HepG2 (cell line): ENCODE measurements around the gene PTS. TPM values are rescaled to one million over a fixed set of nuclear protein-coding genes. Genes with fewer than 3 reads are reported as not detected.

Source experiments
- ETV6 ChIP-seq: sonication (generic); formaldehyde crosslinking; conservative IDR thresholded peaks from 2 replicates; pipeline ENCODE4 v1.4.0; 2020; ENCODE audit warnings: missing genetic modification reagents
- FOXA1 ChIP-seq, 2 experiments: fragments of 450-650 bp in 1 of 2; sonication (generic) in 1 of 2; formaldehyde crosslinking in 1 of 2; IDR thresholded peaks; 2 replicates each; pipeline versions ENCODE4 v1.4.0 to v1.6.1; 2016 to 2020; ENCODE audit warnings: missing genetic modification reagents in 1 of 2
- GFI1 ChIP-seq: sonication (generic); formaldehyde crosslinking; IDR thresholded peaks from 2 replicates; pipeline ENCODE4 v1.5.0; 2020; ENCODE audit warnings: missing genetic modification reagents, mild to moderate bottlenecking, borderline replicate concordance
- HDAC6 ChIP-seq: fragments of 200-600 bp; sonication (generic); IDR thresholded peaks from 2 replicates; pipeline ENCODE4 v1.7.0; 2017; ENCODE audit warnings: mild to moderate bottlenecking, antibody characterized with exemption, low read length, low read depth
- HOXA9 ChIP-seq: sonication (generic); formaldehyde crosslinking; IDR thresholded peaks from 2 replicates; pipeline ENCODE4 v1.8.1; 2022; ENCODE audit warnings: missing genetic modification reagents, mild to moderate bottlenecking, moderate library complexity, borderline replicate concordance
- MBD4 ChIP-seq: IDR thresholded peaks from 2 replicates; pipeline ENCODE4 v1.6.1; 2012; ENCODE audit warnings: low read length, inconsistent platforms, borderline replicate concordance
- NR2C2 ChIP-seq: sonication (generic); formaldehyde crosslinking; IDR thresholded peaks from 2 replicates; pipeline ENCODE4 v1.4.0; 2020; ENCODE audit warnings: missing genetic modification reagents, mild to moderate bottlenecking, moderate library complexity, borderline replicate concordance
- PAF1 ChIP-seq: IDR thresholded peaks from 2 replicates; pipeline ENCODE4 v1.6.1; 2016; ENCODE audit warnings: missing genetic modification reagents, missing compliant biosample characterization
- PAWR ChIP-seq: sonication (generic); formaldehyde crosslinking; IDR thresholded peaks from 2 replicates; pipeline ENCODE4 v1.4.0; 2020; ENCODE audit warnings: missing genetic modification reagents, mild to moderate bottlenecking, borderline replicate concordance
- PPARG ChIP-seq: conservative IDR thresholded peaks from 2 replicates; pipeline ENCODE4 v1.6.1; 2016; ENCODE audit warnings: missing biosample characterization, missing genetic modification reagents
- RFXAP ChIP-seq: sonication (generic); formaldehyde crosslinking; IDR thresholded peaks from 2 replicates; pipeline ENCODE4 v1.4.0; 2020; ENCODE audit warnings: missing genetic modification reagents, borderline replicate concordance
- RXRB ChIP-seq: IDR thresholded peaks from 2 replicates; pipeline ENCODE4 v1.6.1; 2016; ENCODE audit warnings: borderline replicate concordance, missing genetic modification reagents, missing compliant biosample characterization
- SRY ChIP-seq: sonication (generic); formaldehyde crosslinking; IDR thresholded peaks from 2 replicates; pipeline ENCODE4 v1.8.0; 2022; ENCODE audit warnings: mild to moderate bottlenecking, missing genetic modification reagents
- TCF12 ChIP-seq, 2 experiments: fragments of 450-650 bp in 1 of 2; sonication (generic) in 1 of 2; formaldehyde crosslinking in 1 of 2; IDR thresholded peaks; 2 replicates each; pipeline versions ENCODE4 v1.6.1 to v1.8.0; 2017 to 2022; ENCODE audit warnings: antibody characterized with exemption in 1 of 2, mild to moderate bottlenecking in 1 of 2, missing genetic modification reagents in 1 of 2, moderate library complexity in 1 of 2
- ZNF225 ChIP-seq: sonication (generic); formaldehyde crosslinking; IDR thresholded peaks from 2 replicates; pipeline ENCODE4 v1.4.0; 2020; ENCODE audit warnings: mild to moderate bottlenecking, missing genetic modification reagents
- ZNF296 ChIP-seq: sonication (generic); formaldehyde crosslinking; conservative IDR thresholded peaks from 2 replicates; pipeline ENCODE4 v1.5.0; 2020; ENCODE audit warnings: mild to moderate bottlenecking, missing genetic modification reagents
- ZNF382 ChIP-seq: sonication (generic); formaldehyde crosslinking; IDR thresholded peaks from 2 replicates; pipeline ENCODE4 v1.5.0; 2020; ENCODE audit warnings: missing genetic modification reagents, mild to moderate bottlenecking, borderline replicate concordance
- ZNF441 ChIP-seq: sonication (generic); formaldehyde crosslinking; IDR thresholded peaks from 2 replicates; pipeline ENCODE4 v1.7.0; 2021; ENCODE audit warnings: missing genetic modification reagents, borderline replicate concordance
- ZNF550 ChIP-seq: sonication (generic); formaldehyde crosslinking; IDR thresholded peaks from 2 replicates; pipeline ENCODE4 v1.4.0; 2020; ENCODE audit warnings: mild to moderate bottlenecking, missing genetic modification reagents, borderline replicate concordance
- ZNF780A ChIP-seq: sonication (generic); formaldehyde crosslinking; IDR thresholded peaks from 2 replicates; pipeline ENCODE4 v1.8.0; 2022; ENCODE audit warnings: mild to moderate bottlenecking, missing genetic modification reagents, moderate library complexity
- ZNF891 ChIP-seq: sonication (generic); formaldehyde crosslinking; IDR thresholded peaks from 2 replicates; pipeline ENCODE4 v1.5.0; 2020; ENCODE audit warnings: mild to moderate bottlenecking, missing genetic modification reagents
- polyA plus RNA-seq, 8 experiments: library from polyadenylated mRNA; depleted of rRNA in 3 of 8; stranded (reverse) in 7 of 8; unstranded in 1 of 8; fragments of >200 nt; fragmentation: Illumina TruSeq in 4 of 8; extraction: Trizol in 4 of 8; gene quantifications; 2 replicates each; pipeline versions ENCODE4 v1.2.1 to v1.2.3, GENCODE V29; 2011 to 2016; ENCODE audit warnings: low read depth in 4 of 8, missing spikeins in 1 of 8, mixed read lengths in 1 of 8; ENCODE audit not compliant: insufficient read depth in 1 of 8
- total RNA-seq, 5 experiments: library from RNA; depleted of rRNA; stranded (reverse); fragments of >200 nt; fragmentation: Illumina TruSeq; extraction: Trizol; gene quantifications; 2 replicates each; pipeline ENCODE4 v1.2.3, GENCODE V29; 2016; ENCODE audit warnings: low read depth in 1 of 5
- TF ChIP-seq, protein P1 (sequence below): sonication (generic); formaldehyde crosslinking; IDR thresholded peaks from 2 replicates; pipeline ENCODE4 v1.4.0; 2020; ENCODE audit warnings: mild to moderate bottlenecking, missing genetic modification reagents
- TF ChIP-seq, protein P2 (sequence below): sonication (generic); formaldehyde crosslinking; IDR thresholded peaks from 2 replicates; pipeline ENCODE4 v1.4.0; 2020; ENCODE audit warnings: mild to moderate bottlenecking, missing genetic modification reagents, borderline replicate concordance
- TF ChIP-seq, protein P3 (sequence below): sonication (generic); formaldehyde crosslinking; IDR thresholded peaks from 2 replicates; pipeline ENCODE4 v1.4.0; 2020; ENCODE audit warnings: missing genetic modification reagents, mild to moderate bottlenecking, borderline replicate concordance
- TF ChIP-seq, protein P4 (sequence below): sonication (generic); formaldehyde crosslinking; IDR thresholded peaks from 2 replicates; pipeline ENCODE4 v1.9.0; 2021; ENCODE audit warnings: missing genetic modification reagents, borderline replicate concordance

PTS gene
- total and polyA plus RNA-seq, 2 of the 13 experiments (the other 11 are each of a cell fraction or from before 2014, with no cell fraction given) = 33.6 to 49.3 TPM

DNA sequence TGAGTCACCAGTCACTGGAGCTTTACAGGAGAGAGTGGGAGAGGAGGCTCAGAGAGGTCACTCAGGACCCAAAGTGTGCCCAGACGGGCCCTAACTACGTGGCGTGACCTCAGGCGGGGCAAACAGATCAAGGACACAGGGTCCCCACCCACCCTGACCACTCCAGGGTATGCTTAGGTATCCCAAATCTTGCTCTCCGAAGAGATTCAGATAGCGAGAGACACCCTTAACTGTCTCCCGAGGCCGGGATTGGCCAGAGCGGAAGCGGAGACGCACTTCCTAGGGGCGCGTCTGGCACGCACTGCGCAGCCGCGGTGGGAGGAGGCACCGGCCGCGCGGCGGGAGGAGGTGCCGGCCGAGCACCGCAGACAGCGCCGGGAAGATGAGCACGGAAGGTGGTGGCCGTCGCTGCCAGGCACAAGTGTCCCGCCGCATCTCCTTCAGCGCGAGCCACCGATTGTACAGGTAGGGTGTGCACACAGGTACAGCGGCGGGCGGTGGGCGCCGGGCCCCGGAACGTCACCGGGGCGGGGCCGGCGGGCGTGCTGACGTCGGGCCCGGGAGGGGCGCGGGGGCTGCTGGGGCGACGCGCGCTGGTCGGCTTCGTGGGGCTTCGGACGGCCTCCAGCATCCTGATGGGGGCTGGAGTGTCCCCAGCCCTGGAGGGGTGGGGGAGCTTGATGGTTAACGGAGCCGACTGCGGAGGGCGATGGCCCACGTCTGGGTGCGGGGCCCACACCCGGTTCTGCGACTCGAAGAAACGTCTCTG lies at the start of gene PTS (continued):
- no peak for TF ChIP-seq HDAC6
- TF ChIP-seq PAF1 = no peak
- TF ChIP-seq HOXA9 (CRISPR knock-in tag) = no peak
- peak; percentile 59 for TF ChIP-seq NR2C2
- no peak for TF ChIP-seq ZNF891 (CRISPR knock-in tag)
- TF ChIP-seq ZNF296 = no peak
- TF ChIP-seq ZNF780A (CRISPR knock-in tag) = no peak
- TF ChIP-seq, protein P1, sequence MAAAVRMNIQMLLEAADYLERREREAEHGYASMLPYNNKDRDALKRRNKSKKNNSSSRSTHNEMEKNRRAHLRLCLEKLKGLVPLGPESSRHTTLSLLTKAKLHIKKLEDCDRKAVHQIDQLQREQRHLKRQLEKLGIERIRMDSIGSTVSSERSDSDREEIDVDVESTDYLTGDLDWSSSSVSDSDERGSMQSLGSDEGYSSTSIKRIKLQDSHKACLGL (CRISPR knock-in tag) = no peak; the same call in 1 of the 2 replicates
- TF ChIP-seq GFI1 = peak; percentile 13; the same call in 1 of the 2 replicates
- TF ChIP-seq ZNF550 = no peak
- peak; percentile 82 for TF ChIP-seq ETV6 (CRISPR knock-in tag)
- TF ChIP-seq ZNF382 (CRISPR knock-in tag) = no peak
- TF ChIP-seq, protein P2, sequence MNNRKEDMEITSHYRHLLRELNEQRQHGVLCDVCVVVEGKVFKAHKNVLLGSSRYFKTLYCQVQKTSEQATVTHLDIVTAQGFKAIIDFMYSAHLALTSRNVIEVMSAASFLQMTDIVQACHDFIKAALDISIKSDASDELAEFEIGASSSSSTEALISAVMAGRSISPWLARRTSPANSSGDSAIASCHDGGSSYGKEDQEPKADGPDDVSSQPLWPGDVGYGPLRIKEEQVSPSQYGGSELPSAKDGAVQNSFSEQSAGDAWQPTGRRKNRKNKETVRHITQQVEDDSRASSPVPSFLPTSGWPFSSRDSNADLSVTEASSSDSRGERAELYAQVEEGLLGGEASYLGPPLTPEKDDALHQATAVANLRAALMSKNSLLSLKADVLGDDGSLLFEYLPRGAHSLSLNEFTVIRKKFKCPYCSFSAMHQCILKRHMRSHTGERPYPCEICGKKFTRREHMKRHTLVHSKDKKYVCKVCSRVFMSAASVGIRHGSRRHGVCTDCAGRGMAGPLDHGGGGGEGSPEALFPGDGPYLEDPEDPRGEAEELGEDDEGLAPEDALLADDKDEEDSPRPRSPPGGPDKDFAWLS = no peak
- TF ChIP-seq RXRB (CRISPR knock-in tag) = 0 out of 2 replicates have a peak, but pooled peaks have one; percentile 24
- TF ChIP-seq FOXA1 (IDR thresholded peaks at IDR 0.05) = no peak
- no peak for TF ChIP-seq FOXA1 (CRISPR knock-in tag; IDR thresholded peaks at IDR 0.05)
- TF ChIP-seq, protein P3, sequence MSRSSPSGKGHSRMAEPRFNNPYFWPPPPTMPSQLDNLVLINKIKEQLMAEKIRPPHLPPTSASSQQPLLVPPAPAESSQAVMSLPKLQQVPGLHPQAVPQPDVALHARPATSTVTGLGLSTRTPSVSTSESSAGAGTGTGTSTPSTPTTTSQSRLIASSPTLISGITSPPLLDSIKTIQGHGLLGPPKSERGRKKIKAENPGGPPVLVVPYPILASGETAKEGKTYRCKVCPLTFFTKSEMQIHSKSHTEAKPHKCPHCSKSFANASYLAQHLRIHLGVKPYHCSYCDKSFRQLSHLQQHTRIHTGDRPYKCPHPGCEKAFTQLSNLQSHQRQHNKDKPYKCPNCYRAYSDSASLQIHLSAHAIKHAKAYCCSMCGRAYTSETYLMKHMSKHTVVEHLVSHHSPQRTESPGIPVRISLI (CRISPR knock-in tag) = no peak
- TF ChIP-seq SRY (CRISPR knock-in tag) = peak; percentile 88
- TF ChIP-seq PAWR (CRISPR knock-in tag) = no peak
- no peak; the same call in 1 of the 2 replicates for TF ChIP-seq RFXAP (CRISPR knock-in tag)
- no peak for TF ChIP-seq TCF12 (IDR thresholded peaks at IDR 0.05)
- TF ChIP-seq TCF12 (CRISPR knock-in tag; IDR thresholded peaks at IDR 0.05) = peak; percentile 73; the same call in 1 of the 2 replicates
- no peak for TF ChIP-seq MBD4
- TF ChIP-seq PPARG (CRISPR knock-in tag) = no peak
- TF ChIP-seq, protein P4, sequence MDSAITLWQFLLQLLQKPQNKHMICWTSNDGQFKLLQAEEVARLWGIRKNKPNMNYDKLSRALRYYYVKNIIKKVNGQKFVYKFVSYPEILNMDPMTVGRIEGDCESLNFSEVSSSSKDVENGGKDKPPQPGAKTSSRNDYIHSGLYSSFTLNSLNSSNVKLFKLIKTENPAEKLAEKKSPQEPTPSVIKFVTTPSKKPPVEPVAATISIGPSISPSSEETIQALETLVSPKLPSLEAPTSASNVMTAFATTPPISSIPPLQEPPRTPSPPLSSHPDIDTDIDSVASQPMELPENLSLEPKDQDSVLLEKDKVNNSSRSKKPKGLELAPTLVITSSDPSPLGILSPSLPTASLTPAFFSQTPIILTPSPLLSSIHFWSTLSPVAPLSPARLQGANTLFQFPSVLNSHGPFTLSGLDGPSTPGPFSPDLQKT (CRISPR knock-in tag) = no peak
- no peak; the same call in none of the 2 replicates for TF ChIP-seq ZNF441 (CRISPR knock-in tag)
- peak; percentile 76 for TF ChIP-seq ZNF225
